ENCODE results near the gene INPP4B.

INPP4B gene

DNA sequence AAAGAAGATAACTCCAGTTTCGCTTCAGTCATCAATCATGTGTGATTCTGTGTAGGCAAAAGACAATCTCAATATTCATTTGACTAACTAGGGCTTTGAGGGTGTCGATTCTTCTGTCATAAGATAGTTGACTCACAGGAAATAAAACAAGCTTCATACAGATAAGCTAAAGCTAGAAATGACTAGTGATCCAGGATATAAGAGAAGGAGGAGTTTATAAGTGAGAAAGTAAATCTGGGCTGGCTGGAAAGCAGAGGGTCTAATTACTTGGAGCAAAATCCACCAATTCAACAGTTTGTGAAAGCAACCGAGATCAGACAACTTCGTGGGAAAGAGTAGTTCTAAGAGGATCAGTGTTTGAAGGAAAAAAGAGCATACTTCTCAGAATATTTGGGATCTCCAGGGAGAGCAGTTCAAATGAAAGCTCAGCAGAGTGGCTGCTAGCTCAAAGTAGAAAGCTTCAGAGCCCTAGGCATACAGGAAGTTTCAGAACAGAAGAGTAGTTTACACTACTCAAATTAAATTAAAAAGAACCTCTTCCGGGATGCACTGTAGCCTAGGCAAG lies 429.3 kb downstream of the INPP4B start:
- TF ChIP-seq, protein P1, sequence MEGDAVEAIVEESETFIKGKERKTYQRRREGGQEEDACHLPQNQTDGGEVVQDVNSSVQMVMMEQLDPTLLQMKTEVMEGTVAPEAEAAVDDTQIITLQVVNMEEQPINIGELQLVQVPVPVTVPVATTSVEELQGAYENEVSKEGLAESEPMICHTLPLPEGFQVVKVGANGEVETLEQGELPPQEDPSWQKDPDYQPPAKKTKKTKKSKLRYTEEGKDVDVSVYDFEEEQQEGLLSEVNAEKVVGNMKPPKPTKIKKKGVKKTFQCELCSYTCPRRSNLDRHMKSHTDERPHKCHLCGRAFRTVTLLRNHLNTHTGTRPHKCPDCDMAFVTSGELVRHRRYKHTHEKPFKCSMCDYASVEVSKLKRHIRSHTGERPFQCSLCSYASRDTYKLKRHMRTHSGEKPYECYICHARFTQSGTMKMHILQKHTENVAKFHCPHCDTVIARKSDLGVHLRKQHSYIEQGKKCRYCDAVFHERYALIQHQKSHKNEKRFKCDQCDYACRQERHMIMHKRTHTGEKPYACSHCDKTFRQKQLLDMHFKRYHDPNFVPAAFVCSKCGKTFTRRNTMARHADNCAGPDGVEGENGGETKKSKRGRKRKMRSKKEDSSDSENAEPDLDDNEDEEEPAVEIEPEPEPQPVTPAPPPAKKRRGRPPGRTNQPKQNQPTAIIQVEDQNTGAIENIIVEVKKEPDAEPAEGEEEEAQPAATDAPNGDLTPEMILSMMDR (IDR thresholded peaks at IDR 0.05; ENCODE audit: low read depth, low read length): no peak
- TF ChIP-seq MYC (IDR thresholded peaks at IDR 0.05; ENCODE audit: low read depth, low read length) (no peak), POLR2A (IDR thresholded peaks at IDR 0.05; ENCODE audit: extremely low read depth, insufficient read length) (no peak)
- TF ChIP-seq, protein P2, sequence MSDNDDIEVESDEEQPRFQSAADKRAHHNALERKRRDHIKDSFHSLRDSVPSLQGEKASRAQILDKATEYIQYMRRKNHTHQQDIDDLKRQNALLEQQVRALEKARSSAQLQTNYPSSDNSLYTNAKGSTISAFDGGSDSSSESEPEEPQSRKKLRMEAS (IDR thresholded peaks at IDR 0.05; ENCODE audit: low read depth, low read length): no peak
- no peak overlapping the region for H3K4me3 ChIP-seq (ENCODE audit: low read depth, low read length)
- no peak for DNase-seq (ENCODE audit: low read depth)

DNA sequence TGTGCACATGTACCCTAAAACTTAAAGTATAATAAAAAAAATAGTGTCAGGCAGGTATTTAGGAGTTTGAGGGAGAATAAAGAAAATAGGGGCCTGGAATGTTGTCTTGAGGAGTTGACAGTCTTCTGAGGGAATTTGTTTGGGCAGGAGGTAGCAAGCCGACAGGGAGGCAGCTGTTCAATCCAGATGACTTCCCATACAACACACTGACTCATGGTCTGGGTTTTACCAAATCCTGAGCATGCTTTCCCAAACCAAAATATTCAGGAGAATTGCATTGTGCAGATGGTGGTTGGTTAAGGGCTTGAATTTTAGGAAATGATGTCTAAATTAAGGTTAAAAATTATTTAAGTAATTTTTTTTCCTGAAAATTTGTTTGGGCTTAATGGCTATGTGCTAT lies 430.0 kb downstream of the INPP4B start:
- DNase-seq (ENCODE audit: low read depth): no peak
- H3K4me3 ChIP-seq (ENCODE audit: low read depth, low read length): no peak overlapping the region
- no peak for TF ChIP-seq MYC (IDR thresholded peaks at IDR 0.05; ENCODE audit: low read depth, low read length)
- TF ChIP-seq, protein P1 (IDR thresholded peaks at IDR 0.05; ENCODE audit: low read depth, low read length): no peak
- TF ChIP-seq, protein P2 (IDR thresholded peaks at IDR 0.05; ENCODE audit: low read depth, low read length): no peak
- TF ChIP-seq POLR2A (IDR thresholded peaks at IDR 0.05; ENCODE audit: extremely low read depth, insufficient read length): no peak

DNA sequence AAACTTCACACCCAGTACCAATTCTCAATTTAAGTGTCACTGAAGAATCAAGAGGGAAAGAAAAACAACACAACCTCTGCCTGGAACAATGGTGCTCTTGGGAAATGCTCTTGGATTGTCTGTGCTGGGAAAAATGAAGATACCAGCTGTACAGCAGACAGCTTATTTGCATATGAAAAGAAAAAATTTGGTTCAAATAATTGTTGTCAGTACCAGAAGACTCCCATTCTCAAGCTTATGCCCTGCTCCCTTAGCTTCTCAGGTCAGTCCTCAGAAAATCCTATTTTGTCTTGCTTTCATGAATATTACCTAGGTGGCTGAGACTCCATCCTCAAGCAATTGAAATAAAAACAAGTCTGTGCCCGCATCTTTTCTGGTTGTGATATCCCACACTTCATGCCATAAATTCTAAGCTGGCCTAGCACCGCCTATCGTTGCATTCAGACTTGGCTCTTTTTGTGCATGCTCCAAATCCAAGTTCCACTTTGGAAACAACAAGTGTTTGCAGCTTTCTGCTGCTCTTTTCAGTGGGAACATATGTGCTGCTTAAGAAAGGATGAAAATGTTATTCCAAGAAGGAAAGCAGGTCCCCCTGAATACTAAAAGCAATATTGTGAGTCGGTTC lies 431.6 kb downstream of the INPP4B start:
- no peak for DNase-seq (ENCODE audit: low read depth)
- H3K4me3 ChIP-seq (ENCODE audit: low read depth, low read length): no peak overlapping the region
- TF ChIP-seq POLR2A (IDR thresholded peaks at IDR 0.05; ENCODE audit: extremely low read depth, insufficient read length) (no peak), MYC (IDR thresholded peaks at IDR 0.05; ENCODE audit: low read depth, low read length) (no peak)
- TF ChIP-seq, protein P2 (IDR thresholded peaks at IDR 0.05; ENCODE audit: low read depth, low read length): no peak
- TF ChIP-seq, protein P1 (IDR thresholded peaks at IDR 0.05; ENCODE audit: low read depth, low read length): no peak

DNA sequence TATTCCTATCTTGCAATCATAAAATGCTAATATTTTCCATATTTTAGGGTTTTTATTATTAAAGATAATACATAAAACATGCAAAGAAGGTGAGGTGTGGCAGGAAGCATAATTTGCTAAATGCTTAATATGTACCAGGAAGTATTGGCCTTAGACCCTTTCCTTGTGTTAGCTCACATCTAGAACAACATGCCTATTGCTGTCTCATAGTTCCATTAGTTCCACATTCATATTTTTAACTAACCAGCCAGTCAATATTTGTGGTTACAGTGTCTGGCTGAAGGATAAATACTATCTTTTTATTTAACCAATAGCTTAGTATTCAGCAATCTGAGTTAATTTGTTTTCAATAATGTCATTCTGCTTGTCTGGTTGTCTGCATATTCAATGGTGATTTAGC lies 432.6 kb downstream of the INPP4B start:
- TF ChIP-seq POLR2A (IDR thresholded peaks at IDR 0.05; ENCODE audit: extremely low read depth, insufficient read length) (no peak), MYC (IDR thresholded peaks at IDR 0.05; ENCODE audit: low read depth, low read length) (no peak)
- TF ChIP-seq, protein P2 (IDR thresholded peaks at IDR 0.05; ENCODE audit: low read depth, low read length): no peak
- TF ChIP-seq, protein P1 (IDR thresholded peaks at IDR 0.05; ENCODE audit: low read depth, low read length): no peak
- no peak overlapping the region for H3K4me3 ChIP-seq (ENCODE audit: low read depth, low read length)
- no peak for DNase-seq (ENCODE audit: low read depth)

DNA sequence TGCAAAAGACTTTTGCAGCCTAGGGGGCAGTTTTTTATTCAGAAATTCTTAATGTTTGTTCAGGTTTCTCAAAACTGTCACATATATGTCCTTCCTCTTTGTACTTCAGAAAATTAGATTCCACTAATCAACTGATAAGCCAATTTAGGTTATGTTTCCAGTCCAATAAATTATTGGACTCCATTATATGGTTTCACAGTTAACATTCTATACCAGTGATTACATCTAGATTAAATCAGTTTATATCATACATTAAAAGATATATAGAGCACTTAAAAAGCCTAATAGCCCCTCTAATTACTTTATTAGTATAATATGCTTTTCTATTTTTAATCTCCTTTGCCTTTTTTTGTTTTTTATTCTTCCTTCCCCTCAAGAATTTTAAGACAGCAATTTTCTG lies 434.1 kb downstream of the INPP4B start:
- DNase-seq (ENCODE audit: low read depth): no peak
- H3K4me3 ChIP-seq (ENCODE audit: low read depth, low read length): no peak overlapping the region
- TF ChIP-seq, protein P2 (IDR thresholded peaks at IDR 0.05; ENCODE audit: low read depth, low read length): no peak
- TF ChIP-seq POLR2A (IDR thresholded peaks at IDR 0.05; ENCODE audit: extremely low read depth, insufficient read length) (no peak), MYC (IDR thresholded peaks at IDR 0.05; ENCODE audit: low read depth, low read length) (no peak)
- TF ChIP-seq, protein P1 (IDR thresholded peaks at IDR 0.05; ENCODE audit: low read depth, low read length): no peak

Data from NB4 (cell line).